GM12878 (cell line): ENCODE results near the gene NKAIN1.

Experiments used
- CTCF ChIP-seq, 3 experiments: IDR thresholded peaks in 2 of 3; conservative IDR thresholded peaks in 1 of 3; 2 replicates each; pipeline ENCODE4 v1.5.1; 2011; ENCODE audit warnings: low read depth in 3 of 3, low read length in 3 of 3, mild to moderate bottlenecking in 3 of 3, control low read depth in 2 of 3, moderate library complexity in 2 of 3, inconsistent platforms in 1 of 3, mixed read lengths in 1 of 3; ENCODE audit not compliant: control insufficient read depth in 2 of 3, insufficient read depth in 1 of 3; ENCODE audit errors: extremely low read depth in 1 of 3
- EP300 ChIP-seq, 2 experiments: fragments of 150-350 bp in 1 of 2; IDR thresholded peaks; 2 replicates each; pipeline ENCODE4 v1.6.1; 2011 to 2012; ENCODE audit warnings: low read depth in 2 of 2, low read length in 2 of 2, borderline replicate concordance in 1 of 2, improper control_type of control experiment in 1 of 2, inconsistent platforms in 1 of 2; ENCODE audit not compliant: control insufficient read depth in 1 of 2
- ZBED1 ChIP-seq: IDR thresholded peaks from 2 replicates; pipeline ENCODE4 v1.6.1; 2016; ENCODE audit warnings: borderline replicate concordance

GRCh38 chr1:31248276-31248675 is 8.6 kb upstream of the NKAIN1 start:
- no peak for TF ChIP-seq CTCF (IDR thresholded peaks at IDR 0.05 in 2 of 3, conservative IDR thresholded peaks at IDR 0.05 in 1 of 3; ENCODE audit: control insufficient read depth in 2 of 3, extremely low read depth in 1 of 3, insufficient read depth in 1 of 3, low read depth in 3 of 3, low read length in 3 of 3)
- no peak for TF ChIP-seq EP300 (IDR thresholded peaks at IDR 0.05; ENCODE audit: borderline replicate concordance in 1 of 2, control insufficient read depth in 1 of 2, low read depth in 2 of 2, low read length in 2 of 2)
- TF ChIP-seq ZBED1, result no peak
